HUES64 (cell line): Measurements from ENCODE around the gene CEP170B.
"Not testable (repeated sequence)": the region's sequence is repeated elsewhere in the genome, so short reads cannot be mapped to it uniquely, and the experiment has no call there.

Source experiments
- H3K27ac ChIP-seq: 2 replicates; pipeline ENCODE4 v1.7.0; 2013; ENCODE audit warnings: low read depth, low read length, inconsistent platforms
- H3K27me3 ChIP-seq: 2 replicates; pipeline ENCODE4 v1.6.1; 2013; ENCODE audit warnings: mild to moderate bottlenecking, low read length; ENCODE audit not compliant: insufficient read depth
- H3K36me3 ChIP-seq: 2 replicates; pipeline ENCODE4 v1.6.1; 2013; ENCODE audit warnings: mild to moderate bottlenecking, low read length; ENCODE audit not compliant: insufficient read depth
- H3K4me1 ChIP-seq: 2 replicates; pipeline ENCODE4 v1.6.1; 2013; ENCODE audit warnings: mild to moderate bottlenecking, low read length, moderate library complexity; ENCODE audit not compliant: insufficient read depth
- H3K4me3 ChIP-seq: 2 replicates; pipeline ENCODE4 v1.5.1; 2013; ENCODE audit warnings: mild to moderate bottlenecking, low read length, moderate library complexity
- H3K9ac ChIP-seq: 2 replicates; pipeline ENCODE4 v1.6.1; 2013; ENCODE audit warnings: mild to moderate bottlenecking, low read depth, low read length
- H3K9me3 ChIP-seq: 2 replicates; pipeline ENCODE4 v1.6.1; 2013; ENCODE audit warnings: low read depth, low read length; ENCODE audit not compliant: insufficient read depth
- WGBS: fragments of 150-250, 120-280 bp; methylation state at CpG from one replicate; pipeline ENCODE4 v1.1.7; 2013; ENCODE audit warnings: missing lambda C conversion rate; 5-methylcytosine and 5-hydroxymethylcytosine counted together

Gene CEP170B

GRCh38 chr14:104845033-104845666 is 19.9 kb upstream of the CEP170B start:
- Histone ChIP-seq H3K4me3 (no peak overlapping the region), H3K4me1 (peaks cover 10% of the 10 kb centered on the region; the same call in 1 of the 2 replicates), H3K9ac (no peak overlapping the region), H3K9me3 (no peaks in the 10 kb centered on the region), H3K27ac (no peak overlapping the region), H3K27me3 (peaks cover 62% of the 10 kb centered on the region), H3K36me3 (no peaks in the 10 kb centered on the region)
- 89% methylated on average over 4 of the region's 4 CpGs for WGBS

DNA sequence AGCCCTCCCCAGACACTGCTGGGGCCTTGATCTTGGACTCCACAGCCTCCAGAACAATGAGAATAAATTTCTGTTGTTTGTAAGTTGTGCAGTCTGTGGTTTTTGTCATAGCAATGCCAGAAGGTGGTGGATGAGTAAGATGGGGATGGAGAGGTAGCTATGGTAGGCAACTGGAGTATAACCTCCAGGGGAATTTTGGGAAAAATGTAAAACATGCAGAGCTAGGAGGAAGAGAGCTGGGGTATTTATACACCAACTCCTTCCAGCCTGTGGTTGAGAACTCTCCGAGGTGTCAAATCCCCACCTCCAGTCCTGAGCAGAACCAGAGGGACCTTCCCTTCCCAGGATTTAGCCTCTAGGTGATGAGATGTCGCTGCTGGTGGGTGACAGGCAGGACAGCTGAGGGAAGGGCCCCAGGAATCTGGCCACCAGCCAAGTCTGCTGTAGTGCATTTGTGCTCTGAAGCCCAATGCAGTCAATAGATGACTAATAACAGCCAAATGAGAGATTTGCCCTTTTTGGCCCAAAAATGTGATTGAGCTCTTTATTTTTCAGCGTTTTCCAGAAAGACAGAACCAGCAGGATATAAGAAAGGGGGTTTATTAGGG is 19.1 kb upstream of the CEP170B start:
- no peak overlapping the region for H3K9ac ChIP-seq
- peaks cover 58% of the 10 kb centered on the region for H3K27me3 ChIP-seq
- no peak overlapping the region for H3K27ac ChIP-seq
- peaks cover 10% of the 10 kb centered on the region; the same call in 1 of the 2 replicates for H3K4me1 ChIP-seq
- 89% methylated on average over 3 of the region's 3 CpGs for WGBS
- no peaks in the 10 kb centered on the region for H3K9me3 ChIP-seq
- no peak overlapping the region for H3K4me3 ChIP-seq
- no peaks in the 10 kb centered on the region for H3K36me3 ChIP-seq

DNA sequence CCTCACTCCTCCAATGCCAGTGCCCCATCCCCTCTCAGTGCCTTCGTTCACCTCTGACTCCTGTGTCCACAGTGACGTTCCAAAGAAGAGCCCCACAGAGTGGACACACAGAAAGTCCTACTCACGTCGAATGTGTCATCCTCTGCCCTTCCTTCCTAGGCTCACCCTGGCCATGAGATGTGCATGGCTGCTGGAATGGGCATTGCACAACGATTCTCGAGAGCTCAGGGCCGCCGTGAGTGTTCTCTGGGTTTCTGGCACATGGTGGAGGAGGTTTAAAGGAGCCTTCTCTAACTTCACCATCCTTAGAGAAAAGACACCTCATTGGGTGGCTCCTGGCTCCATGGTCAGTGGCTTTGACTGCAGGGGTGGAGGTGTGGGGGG is 12.8 kb upstream of the CEP170B start:
- Histone ChIP-seq H3K4me3 (no peak overlapping the region), H3K9me3 (no peaks in the 10 kb centered on the region), H3K9ac (no peak overlapping the region), H3K27me3 (peaks cover 6% of the 10 kb centered on the region), H3K4me1 (peaks cover 3% of the 10 kb centered on the region), H3K36me3 (no peaks in the 10 kb centered on the region), H3K27ac (no peak overlapping the region)
- WGBS: 82% methylated on average over 6 of the region's 8 CpGs

- Histone ChIP-seq H3K27ac (no peak overlapping the region), H3K4me1 (peaks cover 8% of the 10 kb centered on the region), H3K27me3 (peaks cover 6% of the 10 kb centered on the region), H3K9ac (no peak overlapping the region), H3K4me3 (no peak overlapping the region), H3K36me3 (no peaks in the 10 kb centered on the region), H3K9me3 (no peaks in the 10 kb centered on the region)
- 81% methylated on average over 12 of the region's 12 CpGs for WGBS
Observed at GRCh38 chr14:104855532-104856090, 9.5 kb upstream of the CEP170B start.

- H3K4me3 ChIP-seq: no peak overlapping the region
- no peak overlapping the region for H3K27ac ChIP-seq
- peaks cover 8% of the 10 kb centered on the region for H3K4me1 ChIP-seq
- H3K36me3 ChIP-seq: no peaks in the 10 kb centered on the region
- WGBS: 83% methylated on average over 19 of the region's 21 CpGs
- 0 out of 2 replicates have a peak overlapping the region, but pooled peaks have one; percentile 19 for H3K9ac ChIP-seq
- H3K27me3 ChIP-seq: peaks cover 6% of the 10 kb centered on the region
- H3K9me3 ChIP-seq: no peaks in the 10 kb centered on the region
Observed at GRCh38 chr14:104856157-104856868, 8.8 kb upstream of the CEP170B start.

DNA sequence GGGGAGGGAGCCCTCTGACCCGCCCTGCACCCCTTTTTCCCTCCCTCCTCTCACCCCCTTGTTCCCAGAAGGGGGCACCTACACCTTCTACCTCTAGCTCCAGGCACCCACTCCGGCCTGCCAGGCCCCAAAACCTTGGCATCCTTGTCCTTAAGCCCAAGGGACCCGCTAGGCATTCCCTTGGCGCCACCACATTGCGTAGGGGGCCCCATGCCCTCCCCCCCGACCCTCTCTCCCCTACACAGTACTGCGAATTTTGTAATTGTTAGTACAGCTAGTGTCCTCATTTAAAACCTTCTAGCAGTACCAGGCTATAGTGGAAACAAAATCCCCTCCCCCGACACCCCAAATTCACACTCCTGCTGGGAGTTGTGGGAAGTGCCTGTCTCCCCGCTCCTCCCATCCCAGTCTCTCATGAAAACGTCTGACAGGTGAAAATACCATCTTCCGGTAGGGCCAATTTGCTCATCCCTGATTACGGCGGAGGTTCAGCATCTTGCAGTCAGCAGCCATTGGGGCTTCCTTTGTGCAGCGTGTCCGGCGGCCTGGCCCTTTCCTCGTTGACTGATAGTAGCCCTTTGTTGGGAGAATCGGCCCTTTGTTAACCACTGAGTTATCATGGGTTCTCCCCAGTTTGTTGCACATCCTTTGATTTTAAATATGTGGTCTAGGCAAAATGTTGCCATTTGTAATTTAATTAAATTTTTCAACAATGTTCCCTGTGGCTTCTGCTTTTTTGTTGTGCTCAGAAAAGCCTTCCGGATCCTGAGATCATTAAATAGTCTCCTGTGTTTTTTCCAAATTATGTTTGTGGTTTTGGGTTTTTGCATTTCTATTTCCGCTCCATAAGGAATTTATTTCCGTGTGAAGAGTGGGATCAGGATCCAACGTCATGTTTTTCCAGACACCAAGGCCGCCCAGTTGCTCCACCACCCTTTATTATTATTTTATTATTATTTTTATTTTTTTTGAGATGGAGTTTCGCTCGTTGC is 7.9 kb upstream of the CEP170B start:
- no peak overlapping the region for H3K4me3 ChIP-seq
- 73% methylated on average over 23 of the region's 25 CpGs for WGBS
- H3K36me3 ChIP-seq: no peaks in the 10 kb centered on the region
- H3K9ac ChIP-seq: no peak overlapping the region
- H3K9me3 ChIP-seq: no peaks in the 10 kb centered on the region
- H3K27ac ChIP-seq: no peak overlapping the region
- H3K27me3 ChIP-seq: peaks cover 3% of the 10 kb centered on the region
- peaks cover 8% of the 10 kb centered on the region for H3K4me1 ChIP-seq

DNA sequence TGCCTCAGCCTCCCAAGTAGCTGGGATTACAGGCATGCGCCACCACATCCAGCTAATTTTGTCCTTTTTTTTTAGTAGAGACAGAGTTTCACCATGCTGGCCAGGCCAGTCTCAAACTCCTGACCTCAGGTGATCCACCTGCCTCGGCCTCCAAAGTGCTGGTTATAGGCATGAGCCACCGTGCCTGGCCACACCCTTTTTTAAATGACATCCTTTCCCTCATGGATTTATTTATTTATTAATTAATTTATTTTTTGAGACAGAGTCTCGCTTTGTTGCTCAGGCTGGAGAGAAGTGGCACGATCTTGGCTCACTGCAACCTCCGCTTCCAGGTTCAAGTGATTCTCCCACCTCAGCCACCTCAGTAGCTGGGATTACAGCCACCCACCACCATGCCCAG is 7.1 kb upstream of the CEP170B start:
- not testable (repeated sequence) for H3K36me3 ChIP-seq, H3K9me3 ChIP-seq, H3K4me3 ChIP-seq, H3K27ac ChIP-seq, H3K9ac ChIP-seq, H3K4me1 ChIP-seq, H3K27me3 ChIP-seq
- WGBS: 96% methylated on average over 6 of the region's 6 CpGs

DNA sequence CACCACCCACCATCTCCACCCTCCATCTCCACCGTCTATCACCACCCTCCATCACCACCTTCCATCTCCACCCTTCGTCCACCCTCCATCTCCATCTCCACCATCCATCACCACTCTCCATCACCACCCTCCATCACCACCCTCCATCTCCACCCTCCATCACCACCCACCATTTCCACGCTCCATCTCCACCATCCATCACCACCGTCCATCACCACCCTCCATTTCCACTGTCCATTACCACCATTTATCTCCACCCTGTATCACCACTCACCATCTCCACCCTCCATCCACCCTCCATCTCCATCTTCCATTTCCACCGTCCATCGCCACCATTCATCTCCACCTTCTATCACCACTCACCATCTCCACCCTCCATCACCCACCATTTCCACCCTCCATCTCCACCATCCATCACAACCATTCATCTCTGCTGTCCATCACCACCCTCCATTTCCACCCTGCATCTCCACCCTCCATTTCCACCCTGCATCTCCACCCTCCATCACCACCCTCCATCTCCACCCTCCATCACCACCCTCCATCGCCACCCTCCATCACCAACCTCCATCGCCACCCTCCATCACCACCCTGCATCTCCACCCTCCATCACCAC is 6.1 kb upstream of the CEP170B start:
- 81% methylated on average over 8 of the region's 8 CpGs for WGBS
- Histone ChIP-seq H3K4me1 (peaks cover 8% of the 10 kb centered on the region), H3K9me3 (no peaks in the 10 kb centered on the region), H3K36me3 (peaks cover 6% of the 10 kb centered on the region), H3K27ac (no peak overlapping the region), H3K4me3 (no peak overlapping the region), H3K9ac (no peak overlapping the region), H3K27me3 (peaks cover 12% of the 10 kb centered on the region)

DNA sequence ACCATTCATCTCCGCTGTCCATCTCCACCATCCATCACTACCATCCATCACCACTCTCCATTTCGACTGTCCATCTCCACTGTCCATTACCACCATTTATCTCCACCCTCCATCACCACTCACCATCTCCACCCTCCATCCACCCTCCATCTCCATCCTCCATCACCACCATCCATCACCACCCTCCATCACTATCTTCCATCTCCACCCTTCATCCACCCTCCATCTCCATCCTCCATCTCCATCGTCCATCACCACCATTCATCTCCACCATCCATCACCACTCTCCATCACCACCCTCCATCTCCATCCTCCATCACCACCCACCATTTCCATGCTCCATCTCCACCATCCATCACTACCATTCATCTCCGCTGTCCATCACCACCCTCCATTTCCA is 5.2 kb upstream of the CEP170B start:
- WGBS: 93% methylated on average over 4 of the region's 4 CpGs
- Histone ChIP-seq H3K4me1 (peaks cover 8% of the 10 kb centered on the region), H3K9me3 (no peaks in the 10 kb centered on the region)

DNA sequence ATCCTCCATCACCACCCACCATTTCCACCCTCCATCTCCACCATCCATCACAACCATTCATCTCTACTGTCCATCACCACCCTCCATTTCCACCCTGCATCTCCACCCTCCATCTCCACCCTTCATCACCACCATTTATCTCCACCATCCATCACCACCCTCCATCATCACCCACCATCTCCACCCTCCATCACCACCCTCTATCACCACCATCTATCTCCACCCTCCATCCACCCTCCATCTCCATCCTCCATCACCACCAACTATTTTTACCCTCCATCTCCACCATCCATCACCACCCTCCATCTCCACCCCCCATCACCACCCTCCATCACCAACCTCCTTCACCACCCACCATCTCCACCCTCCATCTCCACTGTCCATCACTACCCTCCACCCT is 4.7 kb upstream of the CEP170B start:
- Histone ChIP-seq H3K27me3 (peaks cover 20% of the 10 kb centered on the region), H3K9me3 (no peaks in the 10 kb centered on the region), H3K36me3 (peaks cover 6% of the 10 kb centered on the region), H3K4me3 (no peak overlapping the region), H3K27ac (no peak overlapping the region), H3K9ac (no peak overlapping the region), H3K4me1 (peaks cover 8% of the 10 kb centered on the region)

More for the DNA sequence above, 5.2 kb upstream of the CEP170B start:
- peaks cover 6% of the 10 kb centered on the region for H3K36me3 ChIP-seq
- H3K27ac ChIP-seq: no peak overlapping the region
- H3K27me3 ChIP-seq: peaks cover 20% of the 10 kb centered on the region
- H3K4me3 ChIP-seq: no peak overlapping the region
- H3K9ac ChIP-seq: no peak overlapping the region
